Body of pancreas (tissue), 4 donors: ENCODE data around the gene CTIF. TPM values are rescaled to one million over a fixed set of nuclear protein-coding genes. Genes with fewer than 3 reads are reported as not detected.
A peak's percentile ranks its signal among the peaks of the same experiment; 100 is the strongest.

ENCODE experiments used
- ATAC-seq: fragments of 150-250 bp; one replicate; pipeline ENCODE4 v1.9.1; 2016
- DNase-seq, 4 donors: peaks; one replicate each; pipeline ENCODE4 v3.0.0-alpha.2; 2019
- H3K27ac ChIP-seq, 4 donors: fragments of 200-600 bp; sonication (generic); 1 replicate in 3 of 4; 2 replicates in 1 of 4; pipeline versions ENCODE4 v1.5.1 to v1.6.1; 2016 to 2019; ENCODE audit warnings: mild to moderate bottlenecking in 1 of 4, mixed read lengths in 1 of 4, moderate library complexity in 1 of 4
- H3K27me3 ChIP-seq, 2 donors: fragments of 200-600 bp; sonication (generic); one replicate each; pipeline ENCODE4 v1.6.0; 2016; ENCODE audit warnings: mild to moderate bottlenecking in 1 of 2
- H3K36me3 ChIP-seq, 2 donors: fragments of 200-600 bp; sonication (generic); replicated peaks in 1 of 2; 2 replicates each; pipeline ENCODE4 v1.5.1; 2016; ENCODE audit warnings: low read depth in 2 of 2; ENCODE audit not compliant: insufficient read depth in 1 of 2
- H3K4me1 ChIP-seq: fragments of 200-600 bp; sonication (generic); one replicate; pipeline ENCODE4 v1.6.0; 2016
- H3K4me3 ChIP-seq, 2 donors: fragments of 200-600 bp; sonication (generic); 1 replicate in 1 of 2; 2 replicates in 1 of 2; pipeline ENCODE4 v1.5.1; 2016 to 2019
- H3K9me3 ChIP-seq, 3 donors: fragments of 200-600 bp; sonication (generic); 1 replicate in 2 of 3; 2 replicates in 1 of 3; pipeline ENCODE4 v1.5.1; 2016
- CTCF ChIP-seq, 7 experiments: fragments of 450-650 bp in 4 of 7; fragments of 200-600 bp in 3 of 7; sonication (generic) in 3 of 7; IDR thresholded peaks; one replicate each; pipeline ENCODE4 v1.5.1; 2016 to 2019; ENCODE audit warnings: antibody characterized with exemption in 7 of 7
- POLR2A ChIP-seq, 3 donors: fragments of 450-650 bp; IDR thresholded peaks; one replicate each; pipeline ENCODE4 v1.6.1; 2016; ENCODE audit warnings: antibody characterized with exemption in 3 of 3, mild to moderate bottlenecking in 2 of 3
- WGBS, 2 donors: methylation state at CpG; one replicate each; pipeline ENCODE4 v1.1.5; 2017; 5-methylcytosine and 5-hydroxymethylcytosine counted together
- intact Hi-C: fragments of 100-400 bp; cut with DNase I; formaldehyde crosslinking; loops from one replicate; pipeline ENCODE4 v1.15.1; 2023
- total RNA-seq, 2 donors: library from RNA; depleted of rRNA; stranded (reverse); fragments of >200 nt; gene quantifications; one replicate each; pipeline ENCODE4 v1.1.0, GENCODE V29; 2016

The CTIF gene
- total RNA-seq, 2 donors from 2014 or later = 18.7 to 24.4 TPM

- intact Hi-C loops = no loop called here
- Histone ChIP-seq H3K27me3 (no peaks in the 10 kb centered on the region), H3K36me3 (peaks cover 0 to 2% of the 10 kb centered on the region in 2 donors), H3K27ac (no peak overlapping the region), H3K4me3 (no peak overlapping the region), H3K9me3 (no peaks in the 10 kb centered on the region), H3K4me1 (no peaks in the 10 kb centered on the region)
- WGBS, 2 donors = 93 to 97% methylated on average over 10 to 11 of the region's 11 CpGs
- ATAC-seq (no peak), DNase-seq (peak in 3 of 4 donors; percentile 1 to 5 (median 3))
- TF ChIP-seq POLR2A (IDR thresholded peaks at IDR 0.05) (no peak), CTCF (IDR thresholded peaks at IDR 0.05) (no peak)
Observed at GRCh38 chr18:48820483-48821250, 281.8 kb downstream of the CTIF start.

- Histone ChIP-seq H3K9me3 (no peaks in the 10 kb centered on the region), H3K4me1 (no peaks in the 10 kb centered on the region), H3K36me3 (peaks cover 0 to 2% of the 10 kb centered on the region in 2 donors), H3K27ac (no peak overlapping the region), H3K27me3 (no peaks in the 10 kb centered on the region), H3K4me3 (no peak overlapping the region)
- DNase-seq (no peak), ATAC-seq (no peak)
- intact Hi-C loops = no loop called here
- 92% methylated on average over 5 of the region's 5 CpGs for WGBS, 2 donors
- TF ChIP-seq CTCF (IDR thresholded peaks at IDR 0.05) (no peak), POLR2A (IDR thresholded peaks at IDR 0.05) (no peak)
Observed at GRCh38 chr18:48821251-48821590, 282.4 kb downstream of the CTIF start.

GRCh38 chr18:48821845-48822244, 283.0 kb downstream of the CTIF start:
- Histone ChIP-seq H3K4me1 (no peaks in the 10 kb centered on the region), H3K4me3 (no peak overlapping the region), H3K27ac (no peak overlapping the region), H3K36me3 (peaks cover 0 to 2% of the 10 kb centered on the region in 2 donors), H3K27me3 (no peaks in the 10 kb centered on the region), H3K9me3 (no peaks in the 10 kb centered on the region)
- ATAC-seq (no peak), DNase-seq (no peak)
- no peak for TF ChIP-seq POLR2A (IDR thresholded peaks at IDR 0.05)
- TF ChIP-seq CTCF (IDR thresholded peaks at IDR 0.05) = no peak
- WGBS, 2 donors = 65 to 74% methylated on average over 4 of the region's 4 CpGs
- intact Hi-C loops = no loop called here

GRCh38 chr18:48824231-48824970, 285.6 kb downstream of the CTIF start:
- ATAC-seq = no peak
- Histone ChIP-seq H3K27ac (no peak overlapping the region), H3K4me1 (no peaks in the 10 kb centered on the region), H3K4me3 (no peak overlapping the region), H3K27me3 (no peaks in the 10 kb centered on the region), H3K9me3 (no peaks in the 10 kb centered on the region), H3K36me3 (peaks cover 0 to under 1% of the 10 kb centered on the region in 2 donors)
- intact Hi-C loops = no loop called here
- no peak for DNase-seq
- 94% methylated on average over 14 of the region's 14 CpGs for WGBS, 2 donors
- TF ChIP-seq CTCF (IDR thresholded peaks at IDR 0.05) = no peak
- no peak for TF ChIP-seq POLR2A (IDR thresholded peaks at IDR 0.05)
